ENCODE data around the gene POLD3. TPM values are rescaled to one million over a fixed set of nuclear protein-coding genes. Genes with fewer than 3 reads are reported as not detected.
"Not testable (repeated sequence)": the region's sequence is repeated elsewhere in the genome, so short reads cannot be mapped to it uniquely, and the experiment has no call there.

The POLD3 gene
- total RNA-seq, 1 experiment from 2014 or later: 20.3 TPM

DNA sequence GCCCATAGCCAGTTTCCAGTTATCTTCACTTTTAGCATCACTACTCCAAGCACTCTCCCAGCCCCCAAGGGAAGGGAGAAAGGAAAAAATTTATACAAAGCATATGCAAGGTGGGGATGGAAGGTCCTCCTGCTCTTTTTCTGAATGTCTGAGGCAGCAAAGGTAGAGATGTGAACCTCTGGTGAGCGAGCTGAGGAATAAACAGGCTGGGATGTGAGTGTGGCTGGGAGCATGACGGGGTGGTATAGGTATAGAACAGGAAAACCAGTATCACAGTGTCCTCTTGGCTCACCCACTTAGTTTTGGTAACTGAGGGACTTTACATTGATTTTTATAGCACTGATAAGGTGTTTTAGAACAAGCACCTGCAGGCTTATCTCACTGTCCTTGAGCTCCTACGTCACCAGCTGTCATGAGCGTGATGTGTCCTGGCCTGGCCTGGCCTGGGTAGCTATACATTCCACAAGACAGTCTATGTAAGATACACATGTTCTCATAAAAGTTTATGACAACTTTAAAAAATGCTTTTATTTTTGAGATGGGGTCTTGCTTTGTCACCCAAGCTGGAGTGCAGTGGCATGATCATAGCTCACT lies 10.3 kb upstream of the POLD3 start:
- DNase-seq (ENCODE audit: low spot score): no peak

- no peak for DNase-seq (ENCODE audit: low spot score)
These were observed 9.3 kb upstream of the POLD3 start for GRCh38 chr11:74583024-74583624.

DNA sequence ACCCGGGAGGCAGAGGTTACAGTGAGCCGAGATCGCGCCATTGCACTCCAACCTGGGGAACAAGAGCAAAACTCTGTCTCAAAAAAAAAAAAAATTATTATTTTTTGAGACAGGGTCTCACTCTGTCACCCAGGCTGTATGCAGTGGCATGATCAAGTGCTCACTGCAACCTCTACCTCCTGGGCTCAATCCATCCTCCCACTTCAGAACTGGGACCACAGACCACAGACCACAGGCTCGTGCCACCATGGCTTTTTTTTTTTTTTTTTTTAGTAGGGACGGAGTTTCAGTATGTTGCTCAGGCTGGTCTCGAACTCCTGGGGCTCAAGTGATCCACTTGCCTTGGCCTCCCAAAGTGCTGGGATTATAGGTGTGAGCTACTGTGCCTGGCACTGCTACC lies 1.9 kb upstream of the POLD3 start:
- DNase-seq (ENCODE audit: low spot score): not testable (repeated sequence)

DNA sequence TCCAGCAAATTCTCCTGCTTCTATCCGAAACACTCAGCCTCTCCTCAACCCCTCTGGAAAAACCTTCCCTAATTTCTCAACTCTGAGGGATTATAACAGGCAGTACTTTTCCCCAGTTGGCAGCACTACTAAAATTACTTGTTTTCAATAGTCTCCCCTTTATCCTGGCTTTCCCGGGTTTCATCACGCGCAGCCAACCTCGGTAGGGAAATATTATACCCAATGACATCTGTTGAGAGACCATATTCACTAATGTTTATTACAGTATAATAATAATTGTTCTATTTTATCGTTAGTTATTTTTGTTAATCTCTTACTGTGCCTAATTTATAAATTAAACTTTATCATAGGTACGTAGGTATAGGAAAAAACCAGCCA lies 330 bp upstream of the POLD3 start:
- DNase-seq (ENCODE audit: low spot score): no peak

GRCh38 chr11:74593463-74593862 lies 1.1 kb downstream of the POLD3 start:
- no peak for DNase-seq (ENCODE audit: low spot score)

DNA sequence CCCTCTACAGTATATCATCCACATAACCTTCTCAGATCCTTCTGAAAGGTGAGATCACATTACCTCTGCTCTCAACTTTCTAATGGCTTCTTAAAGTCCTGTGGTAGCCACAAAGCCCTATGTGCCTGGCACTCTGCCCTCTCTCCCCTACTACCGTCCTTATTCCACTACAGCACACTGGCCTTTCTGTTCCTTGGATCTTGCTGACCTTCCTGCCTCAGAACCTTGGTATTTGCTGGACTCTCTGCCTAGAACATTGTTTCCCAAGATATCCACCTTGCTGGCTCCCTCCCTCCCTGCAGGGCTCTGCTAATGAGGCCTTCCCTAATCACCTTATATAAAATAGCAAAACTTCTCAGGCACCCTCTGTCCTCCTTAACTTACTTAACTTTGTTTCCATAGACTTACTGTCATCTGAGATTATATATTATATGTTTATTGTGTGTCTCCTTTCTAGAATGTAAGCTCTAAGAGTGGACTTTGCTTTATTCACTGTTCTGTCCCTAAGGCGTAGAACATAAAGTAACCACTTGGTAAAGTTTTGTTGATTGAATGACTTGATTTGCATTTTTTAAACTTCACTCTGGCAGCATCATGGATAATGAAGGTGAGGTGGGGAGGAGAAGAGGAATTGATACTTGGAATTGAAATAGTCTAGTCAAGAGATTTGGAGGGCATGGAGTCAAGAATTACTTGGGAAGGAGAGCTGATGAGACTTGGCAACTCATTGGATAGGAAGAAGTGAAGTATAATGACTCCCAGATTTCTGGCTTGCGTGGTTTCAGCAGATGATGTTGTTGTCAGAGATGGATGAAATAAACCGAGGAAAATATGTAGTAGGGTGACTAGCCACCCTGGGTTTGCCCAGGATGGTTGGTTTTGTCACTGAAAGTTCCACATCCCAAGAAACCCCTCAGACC lies 10.5 kb downstream of the POLD3 start:
- no peak for DNase-seq (ENCODE audit: low spot score)

DNA sequence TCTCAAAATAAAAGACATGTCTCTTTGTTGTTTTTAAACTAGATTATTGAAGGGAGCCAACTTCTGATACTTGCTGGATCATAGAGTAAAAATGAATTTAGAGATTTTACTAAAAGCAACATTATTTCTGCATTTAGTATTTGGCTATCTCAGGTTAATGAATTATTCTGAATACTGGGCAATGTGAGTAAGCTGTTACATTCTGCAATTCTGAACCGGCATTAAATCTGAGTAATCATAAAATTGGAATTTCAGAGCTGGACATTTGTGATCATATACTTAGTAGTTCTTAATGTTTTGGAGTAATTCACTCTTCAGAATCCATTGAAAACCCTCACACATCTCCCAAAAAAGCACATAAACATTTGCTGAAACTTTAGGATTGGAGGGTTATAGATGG lies 11.5 kb downstream of the POLD3 start:
- DNase-seq (ENCODE audit: low spot score): no peak

- DNase-seq (ENCODE audit: low spot score): no peak
These were observed 11.9 kb downstream of the POLD3 start for GRCh38 chr11:74604311-74604710.

GRCh38 chr11:74605403-74605802 lies 13.0 kb downstream of the POLD3 start:
- no peak for DNase-seq (ENCODE audit: low spot score)

- DNase-seq (ENCODE audit: low spot score): no peak
These were observed 16.0 kb downstream of the POLD3 start for GRCh38 chr11:74608431-74608830.

- peak; percentile 81 for DNase-seq (ENCODE audit: low spot score)
These were observed 19.0 kb downstream of the POLD3 start for GRCh38 chr11:74611369-74611861.

- DNase-seq (ENCODE audit: low spot score): no peak
These were observed 20.5 kb downstream of the POLD3 start for GRCh38 chr11:74612877-74613276.

DNA sequence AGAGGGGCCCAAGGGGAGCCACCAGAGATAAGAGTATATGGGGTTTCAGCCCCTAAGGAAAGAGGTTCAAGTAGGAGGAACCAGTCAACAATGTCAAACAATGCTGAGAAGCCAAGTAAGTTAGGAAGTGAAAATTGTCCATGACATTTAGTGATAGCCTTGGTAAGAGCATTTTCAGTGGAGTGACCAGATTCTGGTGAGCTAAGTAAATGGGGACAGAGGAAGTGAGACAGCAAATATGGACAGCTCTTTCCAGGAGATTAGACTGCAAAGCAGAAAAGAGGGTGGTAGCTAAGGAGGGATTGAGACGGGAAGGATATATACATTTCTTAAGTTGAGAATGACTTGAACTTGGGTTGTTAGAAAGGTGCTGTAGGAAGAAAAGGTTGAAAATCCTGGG lies 22.9 kb downstream of the POLD3 start:
- no peak for DNase-seq (ENCODE audit: low spot score)

DNA sequence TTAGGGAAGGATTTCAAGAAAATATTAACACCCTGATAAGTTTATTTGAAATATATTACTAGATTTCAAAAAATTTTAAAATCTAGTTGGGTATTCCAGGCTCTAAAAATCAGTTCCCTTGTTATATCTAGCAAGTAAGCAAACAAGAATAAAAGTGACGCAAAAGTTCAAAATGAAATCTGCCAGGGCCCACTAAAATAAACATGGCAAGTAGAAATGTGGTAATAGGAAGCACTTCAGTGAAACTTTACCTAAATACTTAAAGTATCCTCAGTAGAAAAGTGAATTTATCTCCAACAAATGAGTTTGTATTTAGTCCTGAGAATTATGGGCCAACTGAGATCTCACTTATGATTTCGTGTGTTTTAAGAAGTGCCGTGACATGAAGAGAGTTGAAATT lies 23.6 kb downstream of the POLD3 start:
- no peak for DNase-seq (ENCODE audit: low spot score)

- DNase-seq (ENCODE audit: low spot score): no peak
These were observed 28.1 kb downstream of the POLD3 start for GRCh38 chr11:74620531-74620930.

GRCh38 chr11:74626130-74626529 lies 33.7 kb downstream of the POLD3 start:
- DNase-seq (ENCODE audit: low spot score): no peak

DNA sequence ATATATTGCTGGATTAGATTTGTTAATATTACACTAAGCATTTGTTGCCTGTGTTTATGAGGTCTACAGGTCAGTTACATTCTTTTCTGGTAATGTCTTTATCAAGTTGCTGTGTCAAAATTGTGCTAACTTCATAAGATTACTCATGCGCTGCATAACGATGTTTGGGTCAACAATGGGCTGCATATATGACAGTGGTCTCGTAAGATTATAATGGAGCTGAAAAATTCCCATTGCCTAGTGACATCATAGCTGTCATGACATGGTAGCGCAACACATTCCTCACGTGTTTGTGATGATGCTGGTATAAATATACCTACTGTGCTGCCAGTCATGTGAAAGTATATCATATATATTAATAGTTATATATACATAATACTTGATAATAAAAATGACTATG lies 34.2 kb downstream of the POLD3 start:
- no peak for DNase-seq (ENCODE audit: low spot score)

DNA sequence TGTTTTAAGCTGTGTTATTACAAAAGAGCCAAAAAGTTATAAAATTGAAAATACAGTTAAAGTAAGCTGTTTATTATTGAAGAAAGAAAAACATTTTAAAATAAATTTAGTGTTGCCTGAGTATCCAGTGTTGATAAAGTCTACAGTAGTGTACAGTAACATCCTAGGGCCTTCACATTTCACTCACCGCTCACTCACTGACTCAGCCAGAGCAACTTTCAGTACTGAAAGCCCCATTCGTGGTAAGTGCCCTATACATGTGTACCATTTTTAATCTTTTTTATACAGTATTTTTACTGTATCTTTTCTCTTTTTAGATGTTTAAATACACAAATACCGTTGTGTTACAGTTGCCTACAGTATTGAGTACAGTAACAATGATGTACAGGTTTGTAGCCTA lies 35.0 kb downstream of the POLD3 start:
- DNase-seq (ENCODE audit: low spot score): no peak

GRCh38 chr11:74630043-74630442 lies 37.7 kb downstream of the POLD3 start:
- DNase-seq (ENCODE audit: low spot score): no peak

DNA sequence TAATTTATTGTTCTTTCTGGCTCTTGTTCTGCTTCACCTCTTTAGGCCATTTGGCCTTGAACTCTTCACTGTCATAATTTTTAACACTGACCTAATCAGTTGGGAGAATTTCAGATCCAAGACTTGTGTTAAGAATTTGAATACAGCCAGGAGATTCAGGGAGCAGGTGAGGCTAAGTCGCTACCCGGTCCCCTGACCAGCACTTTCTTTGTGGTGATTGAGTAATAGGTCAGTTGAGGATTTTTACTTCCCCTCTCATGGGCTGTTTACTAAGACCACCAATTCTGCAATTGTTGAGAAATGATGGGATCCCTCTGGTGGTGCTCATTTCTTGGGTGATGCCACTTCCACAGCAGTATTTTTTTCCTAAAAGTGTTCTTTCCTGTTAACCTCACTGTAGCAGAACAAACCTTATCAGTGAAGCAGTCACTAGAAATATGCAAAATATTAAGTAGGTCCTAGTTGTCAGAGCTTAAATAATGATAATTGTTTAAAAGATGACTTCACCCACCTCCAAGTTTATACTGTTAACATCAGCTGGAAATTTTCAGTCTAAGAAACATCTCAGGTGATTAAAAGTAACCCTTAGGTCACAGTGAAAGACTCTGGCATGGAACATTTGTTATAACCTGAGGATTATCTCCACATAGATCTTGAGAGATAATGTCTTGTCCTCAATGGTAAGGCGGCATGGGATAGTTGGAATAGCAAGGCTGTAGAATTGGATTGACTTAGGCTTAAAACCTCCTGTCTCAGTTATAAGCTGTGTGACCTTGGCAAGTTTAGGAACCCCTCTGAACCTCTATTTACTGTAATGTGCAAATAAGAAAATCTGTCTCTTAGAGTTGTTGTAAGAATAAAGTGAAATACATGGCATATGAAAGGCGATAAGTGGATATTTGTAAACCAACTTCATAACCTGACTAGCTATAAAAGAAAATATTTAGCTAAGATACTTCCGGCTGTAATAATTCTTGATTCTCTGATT lies 41.3 kb downstream of the POLD3 start:
- no peak for DNase-seq (ENCODE audit: low spot score)

- DNase-seq (ENCODE audit: low spot score): peak; percentile 52
These were observed 42.2 kb downstream of the POLD3 start for GRCh38 chr11:74634537-74634936.

All from H4 (cell line).